Activated naive CD4-positive, alpha-beta T cell treated with anti-CD3 and anti-CD28 coated beads for 36 hours (primary cell): ENCODE results near the gene DYNC2H1. TPM values are rescaled to one million over a fixed set of nuclear protein-coding genes. Genes with fewer than 3 reads are reported as not detected.

Source experiments
- total RNA-seq, 2 experiments: library from RNA; stranded (reverse); gene quantifications; one replicate each; pipeline ENCODE4 v1.2.3, GENCODE V29; 2021

DYNC2H1 gene
- total RNA-seq, 2 experiments from 2014 or later = 1.9 to 2.8 TPM

Other genes with a start within 250 kb of the DYNC2H1 start
- not detected for gene MMP12, start 234.4 kb upstream of the DYNC2H1 start, total RNA-seq
- not detected for gene MMP13, start 153.7 kb upstream of the DYNC2H1 start, total RNA-seq
- 10 to 100 TPM; 52.6 to 58.4 TPM for gene DCUN1D5, start 17.3 kb upstream of the DYNC2H1 start, total RNA-seq